Esophagus mucosa (tissue), 1 donor: ENCODE data around the gene TCF3. TPM values are rescaled to one million over a fixed set of nuclear protein-coding genes. Genes with fewer than 3 reads are reported as not detected.
"Not testable (repeated sequence)": the region's sequence is repeated elsewhere in the genome, so short reads cannot be mapped to it uniquely, and the experiment has no call there.

Experiments used
- ATAC-seq: fragments of 200-7000 bp; cut with Tn5 transposase; one replicate; pipeline ENCODE4 v1.9.1; 2020
- total RNA-seq: library from RNA; stranded (reverse); gene quantifications from one replicate; pipeline ENCODE4 v1.2.4, GENCODE V29; 2023
- donor health status: DM: yes; HTN: yes; CAD: no.

Gene TCF3
- total RNA-seq, result 39.5 TPM

DNA sequence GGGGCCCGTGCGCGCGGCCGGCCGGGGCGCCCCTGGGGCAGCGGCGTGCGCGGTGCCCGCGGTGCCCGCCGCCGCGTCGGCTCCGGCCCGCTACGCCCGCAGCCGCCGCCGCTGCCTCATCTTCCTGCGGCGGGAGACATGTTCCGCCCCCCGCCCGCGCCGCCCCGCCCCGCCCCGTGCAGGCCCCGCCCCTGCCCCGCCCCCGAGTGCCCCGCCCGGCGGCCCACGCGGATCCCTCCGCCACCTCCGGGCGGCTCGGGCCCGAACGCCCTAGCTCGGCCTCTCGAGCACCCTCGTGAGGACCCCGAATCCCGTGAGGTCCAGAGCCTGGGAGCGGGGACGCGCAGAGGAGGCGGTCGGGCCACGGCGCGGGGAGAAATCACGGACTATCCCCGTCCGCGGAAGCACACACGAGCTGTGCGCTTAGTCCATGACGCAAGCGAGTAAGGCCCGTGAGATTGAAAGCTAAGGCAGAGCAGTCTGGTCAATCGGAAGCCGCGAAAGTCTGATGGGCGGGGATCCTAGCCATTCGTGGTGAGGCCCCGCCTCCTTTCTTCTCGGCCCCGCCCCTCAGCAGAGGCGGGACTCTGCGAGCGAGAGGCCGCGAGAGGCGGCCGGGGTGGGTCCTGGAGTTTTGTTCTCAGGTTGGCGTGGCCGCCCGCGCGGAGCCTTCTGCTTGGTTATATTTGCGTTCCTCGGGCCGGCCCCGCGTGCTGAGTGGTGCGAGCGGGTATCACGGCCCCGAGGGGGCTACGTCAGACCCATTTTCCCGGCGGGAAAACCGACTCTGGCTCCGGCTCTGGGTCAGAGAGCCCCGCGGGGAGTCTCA, at the start of gene TCF3:
Gene TCF3 (minus strand): TSS at position 145 of the 829 bp plus-strand sequence. CDS start 2,367 bp downstream, outside the sequence.
- ATAC-seq, result peak; percentile 96

GRCh38 chr19:1700733-1701663, 48.6 kb upstream of the TCF3 start:
- ATAC-seq, result no peak

DNA sequence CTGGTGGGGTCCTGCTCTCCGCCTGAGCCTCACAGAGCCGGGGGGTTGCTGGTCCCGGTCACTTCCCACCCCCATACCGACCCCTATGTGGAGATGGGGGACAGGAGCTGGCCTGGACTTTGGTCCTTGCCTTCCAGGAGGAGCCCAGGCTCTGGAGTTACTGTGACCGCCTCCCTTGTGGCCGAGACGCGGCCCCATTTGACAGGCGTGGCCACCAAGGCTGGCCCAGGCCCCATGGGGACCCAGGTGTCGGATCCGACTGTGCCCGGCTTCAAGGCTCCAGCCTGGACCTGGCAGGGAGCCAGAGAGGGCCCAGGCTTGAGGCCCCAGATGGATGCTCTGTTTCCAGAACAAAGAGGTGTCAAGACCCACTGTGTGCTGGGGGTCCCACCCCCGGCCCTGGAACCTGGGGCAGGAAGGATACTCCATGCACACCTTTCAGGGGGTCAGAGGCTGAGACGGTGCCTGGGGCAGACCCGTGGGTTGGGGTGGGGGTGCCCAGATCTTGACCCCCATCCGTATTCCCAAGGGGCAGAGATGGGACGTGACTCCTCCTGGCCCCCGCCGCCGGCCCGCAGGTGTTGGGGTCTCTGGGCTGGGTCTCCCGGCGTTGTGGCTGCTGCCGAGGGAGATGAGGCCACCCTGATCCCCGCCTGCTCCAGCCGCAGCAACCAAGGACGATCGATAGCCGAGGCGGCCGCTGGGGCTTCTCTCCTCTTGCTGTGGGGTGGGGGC, 47.8 kb upstream of the TCF3 start:
- ATAC-seq, result peak; percentile 8

GRCh38 chr19:1699386-1699785, 47.0 kb upstream of the TCF3 start:
- ATAC-seq, result no peak

DNA sequence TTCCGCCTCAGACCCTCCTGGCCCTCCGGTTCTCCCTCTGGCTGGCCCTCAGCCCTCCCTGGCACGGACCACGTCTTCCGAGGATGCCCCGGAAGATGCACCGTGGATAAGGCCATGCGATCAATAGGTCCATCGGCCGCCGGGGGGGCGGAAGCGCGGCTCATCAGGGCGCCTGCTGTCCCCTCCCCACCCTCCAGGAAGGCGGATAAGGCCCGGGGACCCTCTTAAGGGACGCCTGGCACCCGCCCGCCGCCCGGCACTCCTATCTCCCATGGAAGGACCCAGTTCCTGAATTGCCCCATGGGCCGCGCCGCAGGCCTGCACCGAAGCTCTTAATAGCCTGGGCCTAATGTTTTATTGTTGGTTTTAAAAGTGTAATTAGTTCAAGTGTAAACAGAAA, 46.2 kb upstream of the TCF3 start:
- no peak for ATAC-seq

GRCh38 chr19:1695481-1695880, 43.1 kb upstream of the TCF3 start:
- ATAC-seq, result not testable (repeated sequence)

DNA sequence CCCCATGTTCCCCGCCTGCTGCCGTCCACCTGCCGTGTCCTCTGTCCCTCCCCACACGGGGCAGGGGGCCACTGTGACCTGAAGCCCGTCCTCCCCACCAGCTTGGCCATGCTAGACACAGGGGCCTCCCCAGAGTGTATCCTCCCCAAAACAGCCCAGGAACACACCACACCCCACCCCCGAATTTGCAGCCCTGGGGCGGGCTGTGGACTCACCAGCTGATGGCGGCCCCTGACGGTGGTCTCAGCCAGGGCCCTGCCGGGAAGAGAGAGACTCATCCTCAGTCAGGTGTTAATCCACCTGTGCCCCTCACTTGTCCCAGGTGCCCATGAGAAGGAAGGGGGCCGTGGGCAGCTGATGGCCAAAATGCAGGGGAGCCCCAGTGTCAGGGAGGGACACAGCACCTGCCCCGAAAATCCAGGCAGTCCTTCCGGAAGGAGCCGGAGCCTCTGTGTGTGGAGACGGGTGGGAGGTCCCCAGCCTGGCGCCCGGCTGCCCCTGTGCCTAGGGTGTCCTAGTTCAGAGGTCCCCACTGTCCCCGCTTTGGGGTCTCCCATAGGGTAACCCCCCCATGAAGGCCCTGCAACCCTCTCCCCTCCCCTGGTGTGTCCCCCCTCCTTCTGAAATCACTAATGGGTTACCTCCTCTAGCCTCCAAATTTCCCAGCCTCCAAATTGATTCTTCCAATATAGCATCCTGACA, 39.3 kb upstream of the TCF3 start:
- no peak for ATAC-seq

DNA sequence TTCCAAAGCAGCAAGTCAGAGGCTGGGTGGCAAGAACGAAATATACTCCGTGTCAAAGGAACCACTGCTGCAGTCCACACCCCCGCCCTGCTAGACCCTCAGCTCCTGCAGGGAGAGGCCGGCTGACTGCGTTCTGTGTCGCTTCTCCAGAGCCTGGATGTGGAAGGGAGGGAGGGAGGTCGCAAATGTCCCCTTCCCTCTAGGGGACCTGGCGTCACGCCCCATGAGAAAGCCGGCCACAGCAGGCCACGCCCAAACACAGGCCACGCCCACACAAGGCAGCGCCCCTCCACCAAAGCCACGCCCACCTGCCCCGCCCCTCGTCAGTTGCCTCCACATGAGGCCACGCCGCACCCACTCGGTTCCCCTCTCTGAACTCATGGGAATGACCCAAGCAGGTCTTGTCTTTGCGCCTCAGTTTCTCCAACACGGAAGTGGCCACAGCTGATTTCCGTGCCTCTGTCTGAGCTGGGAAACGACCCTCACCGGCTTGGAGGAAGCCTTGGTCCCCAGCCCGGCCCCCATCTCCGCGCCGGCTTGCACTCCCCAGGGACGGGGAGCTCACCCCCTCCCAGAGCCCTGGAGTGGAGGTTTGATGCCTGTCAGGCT, 38.4 kb upstream of the TCF3 start:
- peak; percentile 55 for ATAC-seq

DNA sequence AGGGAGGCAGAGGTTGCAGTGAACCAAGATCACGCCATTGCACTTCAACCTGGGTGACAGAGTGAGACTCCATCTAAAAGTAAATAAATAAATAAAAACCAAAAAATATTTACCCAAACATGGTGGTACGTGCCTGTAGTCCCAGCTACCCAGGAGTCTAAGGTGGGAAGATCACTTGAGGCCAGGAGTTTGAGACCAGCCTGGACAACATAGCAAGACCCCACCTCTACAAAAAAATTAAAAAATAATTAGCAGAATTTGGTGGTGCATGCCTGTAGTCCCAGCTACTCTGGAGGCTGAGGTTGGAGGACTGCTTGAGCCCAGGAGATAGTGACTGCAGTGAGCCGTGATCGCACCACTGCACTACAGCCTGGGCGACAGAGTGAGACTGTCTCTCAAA, 33.4 kb upstream of the TCF3 start:
- not testable (repeated sequence) for ATAC-seq

- no peak for ATAC-seq
Measured at GRCh38 chr19:1685046-1685445, 32.6 kb upstream of the TCF3 start.

DNA sequence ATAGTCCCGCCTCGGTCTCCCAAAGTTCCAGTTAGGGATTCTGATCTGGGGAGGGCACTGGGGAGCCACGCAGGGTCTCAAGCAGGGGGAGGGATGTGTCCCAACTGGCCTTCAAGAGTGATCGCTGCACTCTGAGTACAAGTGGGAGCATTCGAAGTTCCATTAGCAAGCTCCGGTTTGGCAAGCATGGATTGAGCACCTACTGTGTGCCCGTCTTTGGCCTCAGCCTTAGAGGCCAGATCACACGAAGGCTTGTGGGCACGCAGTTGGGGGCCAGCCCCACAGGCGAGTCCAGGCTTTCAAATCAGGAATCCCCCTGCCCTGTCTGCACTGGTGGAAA, 32.1 kb upstream of the TCF3 start:
- no peak for ATAC-seq

DNA sequence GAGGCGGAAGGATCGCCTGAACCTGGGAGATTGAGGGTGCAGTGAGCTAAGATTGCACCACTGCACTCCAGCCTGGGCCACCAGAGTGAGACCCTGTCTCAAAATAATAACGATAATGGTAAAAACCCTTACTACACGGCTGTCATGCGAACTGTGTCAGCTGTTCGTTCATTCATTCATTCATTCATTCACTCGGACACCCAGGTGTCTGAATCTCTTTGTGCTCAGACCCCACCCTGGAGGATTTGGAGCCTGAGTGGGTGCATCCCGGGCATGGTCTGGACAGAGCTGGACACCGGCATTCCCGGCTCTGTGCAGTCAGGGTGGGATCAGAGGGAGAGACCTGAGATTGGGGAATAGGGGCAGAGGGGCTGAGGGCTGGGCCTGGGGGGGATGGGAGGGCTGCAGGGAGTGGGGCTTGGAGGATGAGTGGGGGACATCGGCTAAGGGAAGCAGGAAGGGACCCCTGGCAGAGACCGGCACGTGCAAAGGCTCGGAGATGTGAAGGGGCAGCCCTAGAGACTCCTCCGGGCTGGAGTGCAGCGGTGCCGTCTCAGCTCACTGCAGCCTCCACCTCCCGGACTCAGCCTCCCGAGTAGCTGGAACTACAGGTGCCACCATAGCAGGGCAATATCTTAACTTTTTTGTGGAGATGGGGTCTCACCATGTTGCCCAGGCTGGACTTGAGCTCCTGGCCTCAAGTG, 31.6 kb upstream of the TCF3 start:
- ATAC-seq, result no peak

DNA sequence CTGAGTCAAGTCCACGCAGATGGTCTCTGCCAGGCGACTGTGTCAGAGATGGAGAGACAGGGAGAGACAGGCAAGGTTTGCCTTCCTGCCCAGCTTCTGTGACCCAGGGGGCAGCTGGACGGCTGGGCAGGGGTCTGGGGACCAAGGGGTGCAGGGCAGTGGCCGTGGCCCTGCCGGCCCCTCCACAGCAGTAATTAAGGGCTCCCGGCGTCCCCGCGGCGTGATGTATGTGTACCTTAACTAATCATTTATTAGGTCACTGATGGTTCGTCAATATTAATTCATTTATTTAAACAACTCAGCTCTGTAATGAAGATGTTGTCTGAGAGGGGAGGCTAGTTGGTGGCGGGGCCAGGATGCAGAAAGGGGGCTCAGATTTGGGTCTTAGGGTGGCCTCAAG, 28.6 kb upstream of the TCF3 start:
- ATAC-seq, result no peak

DNA sequence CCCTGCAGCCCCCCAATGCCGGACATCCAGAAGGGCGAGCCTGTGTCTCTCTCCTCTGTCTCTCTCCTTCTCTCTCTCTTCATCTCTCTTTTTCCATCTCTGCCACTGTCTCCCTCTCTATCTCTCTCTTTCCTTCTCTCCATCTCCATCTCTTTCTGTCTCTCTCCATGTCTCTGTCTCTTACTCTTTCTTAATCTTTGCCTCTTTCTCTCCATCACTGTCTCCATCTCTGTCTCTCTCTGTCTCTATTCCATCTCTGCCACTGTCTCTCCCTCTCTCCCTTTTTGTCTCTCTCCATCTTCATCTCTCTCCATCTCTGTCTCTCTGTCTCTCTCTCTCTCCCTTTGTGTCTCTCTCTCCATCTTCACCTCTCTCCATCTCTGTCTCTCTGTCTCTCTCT, 25.7 kb upstream of the TCF3 start:
- no peak for ATAC-seq

- ATAC-seq, result no peak
Measured at GRCh38 chr19:1676351-1677266, 24.2 kb upstream of the TCF3 start.

DNA sequence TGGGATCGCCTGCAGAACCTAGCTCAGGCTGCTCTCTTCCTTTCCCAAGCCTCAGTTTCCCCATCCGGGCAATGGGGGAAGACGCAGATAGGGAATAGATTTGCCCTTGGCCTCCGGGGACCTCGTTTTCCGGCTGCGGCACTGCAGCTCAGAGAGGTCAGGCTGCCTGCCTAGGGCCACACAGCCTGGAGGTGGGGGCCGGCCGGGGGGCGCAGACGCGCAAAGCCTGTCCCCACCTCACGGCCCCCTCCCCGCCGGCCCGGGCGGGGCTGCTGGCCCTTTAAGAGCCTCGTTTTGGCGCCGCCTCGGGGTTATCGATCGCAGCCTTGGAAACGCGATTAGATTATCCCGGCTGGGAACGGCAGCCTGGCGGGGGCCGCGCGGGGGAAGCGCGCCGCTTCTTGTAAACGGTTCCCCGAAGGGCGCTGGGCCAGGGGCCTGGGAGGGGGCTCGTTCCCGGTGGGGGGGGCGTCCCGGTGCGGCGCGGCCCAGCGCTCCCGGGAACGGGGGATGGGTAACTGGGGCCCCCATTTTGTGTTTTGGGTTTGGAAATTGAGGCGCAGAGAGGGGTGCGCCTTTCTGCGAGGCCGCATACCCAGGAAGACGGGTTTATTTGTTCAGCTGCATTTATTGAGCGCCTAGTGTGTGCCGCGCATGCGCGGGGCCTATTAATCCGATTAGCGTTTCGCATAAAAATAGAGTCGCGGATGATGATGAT, 23.4 kb upstream of the TCF3 start:
- no peak for ATAC-seq

- ATAC-seq, result no peak
Measured at GRCh38 chr19:1674293-1674679, 21.9 kb upstream of the TCF3 start.

DNA sequence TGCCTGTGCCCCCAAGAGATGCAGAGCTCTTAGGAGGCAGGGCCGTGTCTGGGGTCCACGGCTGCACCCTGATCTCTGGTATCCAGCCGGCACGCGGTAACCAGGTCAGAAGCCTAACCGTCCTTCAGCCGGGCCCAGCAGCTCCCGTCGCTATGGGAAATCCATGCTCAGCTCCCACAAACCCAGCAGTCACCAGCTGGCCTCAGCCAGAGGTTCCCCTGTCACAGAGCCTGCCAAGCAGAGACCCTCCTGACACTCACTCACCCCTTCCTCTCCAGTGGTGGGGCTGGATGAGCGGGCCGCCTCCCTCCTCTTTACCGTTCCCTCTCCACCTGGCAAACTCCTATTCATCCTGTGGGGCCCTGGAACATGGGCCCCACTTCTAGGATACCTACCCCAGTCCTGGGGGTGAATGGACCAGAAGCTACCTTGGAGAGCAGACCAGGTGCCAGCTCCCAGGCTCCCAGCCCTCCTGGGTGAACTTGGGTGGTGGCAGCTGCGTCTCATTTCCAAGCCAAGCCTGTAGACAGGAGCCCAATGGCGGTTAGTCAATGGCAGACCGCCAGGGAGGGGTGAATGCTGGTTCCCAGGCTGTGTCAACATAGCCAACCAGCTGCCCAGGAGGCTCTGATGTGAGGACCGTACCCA, 21.4 kb upstream of the TCF3 start:
- no peak for ATAC-seq
